ENCODE results near the gene SLC35G3. TPM values are rescaled to one million over a fixed set of nuclear protein-coding genes. Genes with fewer than 3 reads are reported as not detected.
A peak's percentile ranks its signal among the peaks of the same experiment; 100 is the strongest.
"Not testable (repeated sequence)": the region's sequence is repeated elsewhere in the genome, so short reads cannot be mapped to it uniquely, and the experiment has no call there.

SLC35G3 gene
- not detected in 2 replicates for total RNA-seq (2014; rRNA removed)
- Bru-seq, nascent RNA: not detected
- not detected for BruChase-seq, experiment 1, labeled RNA remaining after a 6-hour chase
- BruChase-seq, experiment 2, labeled RNA remaining after a 2-hour chase: percentile 4 among the genes with signal in this experiment
- long read RNA-seq: 0 reads

DNA sequence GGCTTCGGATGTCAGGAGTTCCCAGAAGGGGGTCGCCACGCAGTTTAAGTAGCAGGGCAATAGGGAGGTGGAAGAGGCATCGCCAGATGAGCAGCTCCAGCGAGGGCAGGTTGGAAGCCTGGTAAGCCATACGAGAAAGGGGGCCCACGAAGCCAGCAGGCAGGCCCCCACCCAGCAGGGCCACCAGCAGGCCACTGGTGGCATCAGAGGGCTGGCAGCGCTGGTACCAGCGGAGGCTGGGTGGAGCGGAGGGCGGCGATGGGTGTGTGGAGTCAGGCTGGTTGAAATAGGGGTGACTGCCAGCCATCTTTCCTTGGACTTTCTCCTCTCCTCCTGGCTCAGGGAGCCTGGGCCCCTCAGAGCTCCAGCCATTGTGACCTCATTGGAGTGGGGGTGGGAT, at the start of gene SLC35G3:
Gene SLC35G3, minus strand, starts transcription at position 393 of the 400 bp plus-strand sequence. Its CDS starts 86 bp downstream, at position 307.
- H3K9me2 ChIP-seq (replicated peaks; ENCODE audit: low read length); intact Hi-C loops (cut with micrococcal nuclease); H3K4me3 ChIP-seq (ENCODE audit: low read length); H3K27ac ChIP-seq (ENCODE audit: low read length); H3K9me3 ChIP-seq (ENCODE audit: low read length); H3K9ac ChIP-seq (ENCODE audit: low read length); H4K20me1 ChIP-seq (ENCODE audit: low read length); DNase-seq; CTCF ChIA-PET; H3K36me3 ChIP-seq (ENCODE audit: low read depth, low read length); H3K27me3 ChIP-seq (ENCODE audit: low read length); ATAC-seq; BruUV-seq (replicated peaks); H3K79me2 ChIP-seq (ENCODE audit: low read length); H3K4me1 ChIP-seq (ENCODE audit: insufficient read depth, low read length); H3K4me2 ChIP-seq (ENCODE audit: low read length); H2AFZ ChIP-seq (ENCODE audit: low read length); H3F3A ChIP-seq (ENCODE audit: low read length, unreplicated experiment); POLR2A ChIA-PET (ENCODE audit: unreplicated experiment): not testable (repeated sequence)

DNA sequence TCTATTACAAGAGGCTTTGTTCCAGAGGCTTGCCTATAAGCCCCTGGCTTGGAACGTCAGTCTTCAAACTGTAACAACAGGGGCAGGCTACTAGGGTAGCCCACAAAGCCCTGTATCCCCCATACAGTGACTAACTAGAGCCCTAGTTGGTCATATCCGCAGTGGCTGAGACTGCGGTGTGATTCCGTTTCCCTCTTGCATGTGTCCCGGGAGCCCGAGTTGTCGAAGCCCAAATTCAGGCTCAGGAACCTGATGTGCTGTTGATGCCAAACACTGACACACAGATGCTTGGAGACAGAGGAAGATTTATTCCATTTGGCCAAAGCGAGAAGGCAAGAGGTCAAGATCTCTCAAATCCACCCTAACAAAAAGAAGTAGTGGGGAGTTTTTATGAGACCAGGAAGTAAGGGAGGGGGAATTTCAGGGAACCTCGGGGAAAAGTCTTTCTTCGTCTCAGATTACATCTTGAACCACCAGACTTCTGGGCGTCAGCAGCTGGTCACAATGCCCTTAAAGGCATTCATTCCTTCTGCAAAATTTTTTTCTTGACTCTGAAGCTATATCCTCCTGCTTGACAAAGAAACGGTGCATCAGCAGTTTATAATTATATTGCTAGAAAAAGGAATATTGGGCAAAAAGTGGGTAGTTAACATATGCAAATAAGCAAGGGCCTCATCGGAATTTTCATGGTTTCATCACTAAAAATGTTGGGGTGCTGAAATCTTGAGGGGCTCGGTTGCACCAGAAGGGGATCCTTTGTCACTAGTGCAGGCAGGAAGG, 49.6 kb upstream of the SLC35G3 start:
- intact Hi-C loops (cut with micrococcal nuclease): loop anchor here (5.0 kb wide), 1 partner anchor 71 kb away; no protein-coding TSS in a partner anchor
- Histone ChIP-seq H4K20me1 (ENCODE audit: low read length) (no peaks in the 10 kb centered on the region), H3K27me3 (ENCODE audit: low read length) (no peaks in the 10 kb centered on the region), H3K9ac (ENCODE audit: low read length) (peak overlapping the region; percentile 94), H3K9me2 (replicated peaks; ENCODE audit: low read length) (no peaks in the 10 kb centered on the region), H3K36me3 (ENCODE audit: low read depth, low read length) (no peaks in the 10 kb centered on the region), H2AFZ (ENCODE audit: low read length) (peak overlapping the region; percentile 50; the same call in 1 of the 2 replicates), H3K4me3 (ENCODE audit: low read length) (peak overlapping the region; percentile 88), H3K79me2 (ENCODE audit: low read length) (peaks cover 35% of the 10 kb centered on the region), H3K9me3 (ENCODE audit: low read length) (no peaks in the 10 kb centered on the region), H3K4me1 (ENCODE audit: insufficient read depth, low read length) (peaks cover 37% of the 10 kb centered on the region), H3K4me2 (ENCODE audit: low read length) (peak overlapping the region; percentile 96), H3K27ac (ENCODE audit: low read length) (peak overlapping the region; percentile 98), H3F3A (ENCODE audit: low read length, unreplicated experiment) (peaks cover 4% of the 10 kb centered on the region)
- ChIA-PET CTCF (interaction anchor here (0.5 kb wide), 1 partner anchor 538 kb away, joined by 3 read pairs; no protein-coding TSS in a partner anchor), POLR2A (ENCODE audit: unreplicated experiment) (interaction anchor here (0.5 to 0.8 kb wide), 3 partner anchors 14 to 55 kb away, joined by 3 to 5 read pairs (median 5); no protein-coding TSS in a partner anchor)
- DNase-seq (peak; percentile 60), ATAC-seq (peak; percentile 10)
- TF ChIP-seq EZH2phosphoT487 (IDR thresholded peaks at IDR 0.05; ENCODE audit: borderline replicate concordance, low read length): no peak
- TF ChIP-seq, protein P1, sequence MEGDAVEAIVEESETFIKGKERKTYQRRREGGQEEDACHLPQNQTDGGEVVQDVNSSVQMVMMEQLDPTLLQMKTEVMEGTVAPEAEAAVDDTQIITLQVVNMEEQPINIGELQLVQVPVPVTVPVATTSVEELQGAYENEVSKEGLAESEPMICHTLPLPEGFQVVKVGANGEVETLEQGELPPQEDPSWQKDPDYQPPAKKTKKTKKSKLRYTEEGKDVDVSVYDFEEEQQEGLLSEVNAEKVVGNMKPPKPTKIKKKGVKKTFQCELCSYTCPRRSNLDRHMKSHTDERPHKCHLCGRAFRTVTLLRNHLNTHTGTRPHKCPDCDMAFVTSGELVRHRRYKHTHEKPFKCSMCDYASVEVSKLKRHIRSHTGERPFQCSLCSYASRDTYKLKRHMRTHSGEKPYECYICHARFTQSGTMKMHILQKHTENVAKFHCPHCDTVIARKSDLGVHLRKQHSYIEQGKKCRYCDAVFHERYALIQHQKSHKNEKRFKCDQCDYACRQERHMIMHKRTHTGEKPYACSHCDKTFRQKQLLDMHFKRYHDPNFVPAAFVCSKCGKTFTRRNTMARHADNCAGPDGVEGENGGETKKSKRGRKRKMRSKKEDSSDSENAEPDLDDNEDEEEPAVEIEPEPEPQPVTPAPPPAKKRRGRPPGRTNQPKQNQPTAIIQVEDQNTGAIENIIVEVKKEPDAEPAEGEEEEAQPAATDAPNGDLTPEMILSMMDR (conservative IDR thresholded peaks at IDR 0.05; ENCODE audit: low read depth, low read length): no peak
- TF ChIP-seq EZH2 (IDR thresholded peaks at IDR 0.05; ENCODE audit: low read length, unreplicated experiment): no peak
- BruUV-seq (replicated peaks): no TSS peak

DNA sequence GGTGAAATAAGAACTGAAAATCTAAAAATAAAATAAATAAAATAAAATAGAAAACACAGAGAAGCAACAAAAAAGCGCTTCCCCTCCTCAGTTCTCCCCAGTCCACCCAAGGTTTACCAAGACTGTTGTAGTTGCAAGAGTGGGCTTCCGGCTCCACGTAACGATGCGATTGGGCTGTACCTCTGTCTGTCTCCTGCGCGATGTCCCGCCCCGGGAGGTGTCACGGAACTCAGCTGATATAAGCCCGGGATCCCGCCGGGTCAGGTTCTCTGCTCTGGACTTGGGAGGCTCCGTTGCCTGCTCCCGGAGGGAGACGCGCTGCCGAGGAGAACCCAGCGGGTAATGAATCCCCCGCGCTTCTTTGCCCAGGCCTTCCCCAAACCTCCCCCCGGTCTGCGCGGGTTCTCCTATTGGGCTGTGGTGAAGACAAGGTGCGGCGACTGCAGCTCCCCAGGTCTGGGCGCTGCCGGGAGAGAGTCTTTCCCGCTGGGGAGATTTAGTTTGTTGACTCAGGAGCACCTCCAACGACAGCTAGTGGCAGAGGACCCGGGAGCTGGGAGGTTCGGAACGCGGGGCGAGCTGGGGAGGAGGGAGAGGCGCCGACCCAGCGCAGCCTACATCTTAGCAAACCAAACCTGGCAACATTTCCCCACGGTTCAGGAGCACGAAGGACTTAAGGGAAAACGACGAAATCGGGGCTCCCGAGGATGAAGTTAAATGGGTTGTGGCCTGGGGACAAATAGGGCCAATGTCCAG, 48.8 kb upstream of the SLC35G3 start, which contains the start of gene SLFN5:
Gene SLFN5, plus strand, starts transcription at position 268 of the 756 bp plus-strand sequence. CDS start 15,619 bp downstream, outside the sequence.
- DNase-seq (peak; percentile 83), ATAC-seq (peak; percentile 74)
- Histone ChIP-seq H3F3A (ENCODE audit: low read length, unreplicated experiment) (peaks cover 4% of the 10 kb centered on the region), H3K4me2 (ENCODE audit: low read length) (peak within 1 kb of the TSS; percentile 96), H3K9me2 (replicated peaks; ENCODE audit: low read length) (no peaks in the 10 kb centered on the region), H3K4me1 (ENCODE audit: insufficient read depth, low read length) (peaks cover 40% of the 10 kb centered on the region), H3K79me2 (ENCODE audit: low read length) (peaks cover 34% of the 10 kb centered on the region), H3K9me3 (ENCODE audit: low read length) (no peaks in the 10 kb centered on the region), H3K9ac (ENCODE audit: low read length) (peak within 1 kb of the TSS; percentile 94), H3K4me3 (ENCODE audit: low read length) (peak within 1 kb of the TSS; percentile 88), H3K36me3 (ENCODE audit: low read depth, low read length) (no peaks in the 10 kb centered on the region), H3K27ac (ENCODE audit: low read length) (peak within 1 kb of the TSS; percentile 98), H4K20me1 (ENCODE audit: low read length) (no peaks in the 10 kb centered on the region), H2AFZ (ENCODE audit: low read length) (peak within 1 kb of the TSS; percentile 96), H3K27me3 (ENCODE audit: low read length) (no peaks in the 10 kb centered on the region)
- ChIA-PET POLR2A (ENCODE audit: unreplicated experiment) (interaction anchor here (0.6 to 0.8 kb wide), 2 partner anchors 15 kb away, joined by 3 to 5 read pairs; no protein-coding TSS in a partner anchor), CTCF (interaction anchor here (0.5 kb wide), 1 partner anchor 537 kb away, joined by 3 read pairs; no protein-coding TSS in a partner anchor)
- BruUV-seq (replicated peaks): TSS peak; percentile 72
- intact Hi-C loops (cut with micrococcal nuclease): loop anchor here (5.0 kb wide), 1 partner anchor 71 kb away; no protein-coding TSS in a partner anchor
- TF ChIP-seq EZH2phosphoT487 (IDR thresholded peaks at IDR 0.05; ENCODE audit: borderline replicate concordance, low read length) (no peak), EZH2 (IDR thresholded peaks at IDR 0.05; ENCODE audit: low read length, unreplicated experiment) (no peak)
- TF ChIP-seq, protein P1 (conservative IDR thresholded peaks at IDR 0.05; ENCODE audit: low read depth, low read length): no peak
